ENCODE data around the gene FBXO15.

FBXO15 gene

DNA sequence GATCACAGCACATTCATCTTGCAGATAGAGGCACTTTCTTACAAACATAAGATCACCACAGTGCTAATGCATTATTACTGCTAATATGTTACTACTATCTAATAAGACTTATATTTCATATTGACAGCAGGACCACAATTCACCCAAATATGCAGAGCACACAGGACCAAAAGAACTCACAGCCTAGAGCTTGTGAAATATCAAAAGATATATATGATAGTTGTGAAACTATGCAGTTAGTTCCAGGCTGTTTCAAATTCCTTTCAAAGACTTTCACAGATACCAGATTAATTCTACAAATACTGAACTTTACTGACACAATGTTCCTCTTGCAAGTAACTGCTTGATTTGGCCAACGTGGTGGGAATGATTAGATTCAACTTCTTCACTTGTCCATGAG, 23.0 kb downstream of the FBXO15 start:
- TF ChIP-seq FOXM1 (IDR thresholded peaks at IDR 0.05; ENCODE audit: borderline replicate concordance, low read depth) (no peak), YY1 (IDR thresholded peaks at IDR 0.05; ENCODE audit: low read depth) (no peak), RAD21 (IDR thresholded peaks at IDR 0.05; ENCODE audit: low read depth) (no peak), NFIC (IDR thresholded peaks at IDR 0.05) (no peak), TCF12 (IDR thresholded peaks at IDR 0.05; ENCODE audit: low read depth) (no peak), TEAD4 (IDR thresholded peaks at IDR 0.05) (no peak), TAF1 (IDR thresholded peaks at IDR 0.05; ENCODE audit: low read depth) (no peak)
- TF ChIP-seq, protein P1, sequence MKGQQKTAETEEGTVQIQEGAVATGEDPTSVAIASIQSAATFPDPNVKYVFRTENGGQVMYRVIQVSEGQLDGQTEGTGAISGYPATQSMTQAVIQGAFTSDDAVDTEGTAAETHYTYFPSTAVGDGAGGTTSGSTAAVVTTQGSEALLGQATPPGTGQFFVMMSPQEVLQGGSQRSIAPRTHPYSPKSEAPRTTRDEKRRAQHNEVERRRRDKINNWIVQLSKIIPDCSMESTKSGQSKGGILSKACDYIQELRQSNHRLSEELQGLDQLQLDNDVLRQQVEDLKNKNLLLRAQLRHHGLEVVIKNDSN (IDR thresholded peaks at IDR 0.05) = no peak

DNA sequence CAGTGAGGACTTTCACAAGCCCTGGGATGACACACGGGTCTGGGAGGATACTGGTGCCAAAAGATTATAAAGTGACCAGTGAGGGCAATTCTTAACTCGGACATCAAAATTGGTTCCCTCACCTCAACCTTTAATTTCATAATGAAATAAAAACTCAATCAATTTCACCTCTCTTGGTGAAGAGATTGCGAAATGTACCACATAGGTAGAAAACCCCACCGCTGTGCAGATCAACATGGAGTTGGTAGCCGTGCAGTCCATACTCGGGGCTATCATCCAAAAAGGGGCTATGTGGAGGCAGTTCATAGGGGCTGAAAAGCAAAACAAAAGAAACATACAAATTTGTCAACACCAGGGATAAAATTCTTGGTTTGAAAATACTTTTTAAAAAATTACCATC, 24.4 kb downstream of the FBXO15 start:
- peak; percentile 8; the same call in 1 of the 2 replicates for TF ChIP-seq CEBPB (IDR thresholded peaks at IDR 0.05)
- TF ChIP-seq CREB1 (IDR thresholded peaks at IDR 0.05; ENCODE audit: low read depth) = no peak

DNA sequence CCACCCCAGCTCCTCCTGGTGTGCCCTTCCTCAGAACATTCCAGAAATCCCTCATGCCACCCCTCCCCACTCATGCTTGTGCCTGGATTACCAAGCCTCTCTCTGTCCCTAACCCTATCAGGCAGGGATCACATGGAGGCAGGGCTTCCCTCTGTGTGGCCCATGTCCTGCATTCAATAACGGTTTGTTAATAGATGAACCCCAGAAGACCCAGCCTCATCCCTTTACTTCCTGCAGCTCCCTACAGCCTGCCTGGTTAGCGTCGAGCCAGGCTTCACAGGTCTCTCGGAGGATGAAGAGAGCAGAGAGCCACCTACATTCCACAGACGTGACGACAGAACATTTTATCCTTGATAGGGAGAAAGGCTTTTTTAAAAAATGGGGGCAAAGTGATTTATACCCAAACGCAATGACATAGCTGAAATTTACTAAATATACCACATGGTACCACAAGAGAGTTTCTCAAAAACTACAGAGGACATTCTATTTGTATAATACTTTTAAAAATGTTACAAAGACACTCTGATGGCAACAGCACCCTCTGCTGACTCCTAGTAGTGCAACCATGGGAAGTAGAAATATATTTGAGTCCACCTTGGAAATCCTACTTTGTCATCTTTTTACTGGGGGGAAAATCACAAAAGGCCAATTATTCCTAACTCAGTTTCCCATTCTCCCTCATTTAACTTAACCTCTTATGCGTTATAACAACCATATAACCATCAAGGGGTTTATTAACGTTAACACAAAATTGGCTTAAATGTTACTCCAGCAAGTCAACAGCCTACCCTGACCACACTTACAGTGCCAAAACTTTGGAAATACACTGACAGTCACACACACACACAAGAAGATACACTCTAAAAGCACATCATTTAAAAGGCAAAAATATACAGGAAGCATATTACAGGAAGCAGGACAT, 30.7 kb downstream of the FBXO15 start:
- TF ChIP-seq RAD21 (IDR thresholded peaks at IDR 0.05; ENCODE audit: low read depth) (peak; percentile 69), NFIC (IDR thresholded peaks at IDR 0.05) (no peak)

DNA sequence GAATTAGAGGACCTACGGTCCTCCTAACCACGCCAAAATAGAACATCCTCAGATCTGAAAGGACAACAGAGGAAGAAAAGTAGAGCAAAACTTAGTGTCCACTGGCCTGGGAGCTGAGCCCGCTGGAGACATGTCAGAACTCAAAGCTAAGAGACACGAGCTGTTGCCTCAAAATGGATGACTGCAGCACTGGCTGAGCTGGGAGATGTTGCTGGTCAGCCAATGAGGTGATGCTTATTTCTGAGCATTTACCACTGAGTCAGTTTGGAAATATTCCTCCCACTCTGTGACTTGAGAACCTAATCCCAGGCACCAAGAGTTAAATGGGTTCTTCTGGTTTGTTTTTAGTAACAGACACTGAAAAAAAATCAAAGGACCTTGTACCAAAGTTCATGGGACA, 32.6 kb downstream of the FBXO15 start:
- TF ChIP-seq, protein P2, sequence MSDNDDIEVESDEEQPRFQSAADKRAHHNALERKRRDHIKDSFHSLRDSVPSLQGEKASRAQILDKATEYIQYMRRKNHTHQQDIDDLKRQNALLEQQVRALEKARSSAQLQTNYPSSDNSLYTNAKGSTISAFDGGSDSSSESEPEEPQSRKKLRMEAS (IDR thresholded peaks at IDR 0.05) = no peak

DNA sequence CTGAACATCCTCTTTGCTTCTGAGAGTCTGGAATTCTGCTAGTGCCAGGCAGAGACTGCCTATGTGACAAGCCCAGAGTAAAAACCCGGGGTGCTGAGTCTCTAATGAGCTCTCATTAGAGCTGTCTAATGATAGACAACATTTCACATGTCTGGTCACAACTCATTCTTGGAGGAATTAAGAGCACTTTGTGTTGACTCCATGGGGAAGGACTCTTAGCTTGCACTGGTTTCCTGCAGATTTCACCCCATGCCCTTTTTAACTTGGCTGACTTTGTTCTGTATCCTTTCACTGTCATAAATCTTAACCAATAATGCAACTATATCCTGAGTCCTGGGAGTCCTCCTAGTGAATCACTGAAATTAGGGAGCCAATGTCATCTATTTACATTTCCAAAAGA, 33.5 kb downstream of the FBXO15 start:
- no peak for TF ChIP-seq TEAD4 (IDR thresholded peaks at IDR 0.05)
- TF ChIP-seq FOXM1 (IDR thresholded peaks at IDR 0.05; ENCODE audit: borderline replicate concordance, low read depth) = no peak
- TF ChIP-seq CREB1 (IDR thresholded peaks at IDR 0.05; ENCODE audit: low read depth) = no peak
- TF ChIP-seq ZBTB7A (IDR thresholded peaks at IDR 0.05; ENCODE audit: low read depth) = no peak
- TF ChIP-seq YY1 (IDR thresholded peaks at IDR 0.05; ENCODE audit: low read depth) = no peak
- no peak for TF ChIP-seq EP300 (IDR thresholded peaks at IDR 0.05; ENCODE audit: borderline replicate concordance)
- TF ChIP-seq CEBPB (IDR thresholded peaks at IDR 0.05) = no peak
- TF ChIP-seq, protein P2 (IDR thresholded peaks at IDR 0.05) = no peak
- no peak for TF ChIP-seq TAF1 (IDR thresholded peaks at IDR 0.05; ENCODE audit: low read depth)
- TF ChIP-seq, protein P1 (IDR thresholded peaks at IDR 0.05) = no peak
- TF ChIP-seq NFIC (IDR thresholded peaks at IDR 0.05) = no peak

DNA sequence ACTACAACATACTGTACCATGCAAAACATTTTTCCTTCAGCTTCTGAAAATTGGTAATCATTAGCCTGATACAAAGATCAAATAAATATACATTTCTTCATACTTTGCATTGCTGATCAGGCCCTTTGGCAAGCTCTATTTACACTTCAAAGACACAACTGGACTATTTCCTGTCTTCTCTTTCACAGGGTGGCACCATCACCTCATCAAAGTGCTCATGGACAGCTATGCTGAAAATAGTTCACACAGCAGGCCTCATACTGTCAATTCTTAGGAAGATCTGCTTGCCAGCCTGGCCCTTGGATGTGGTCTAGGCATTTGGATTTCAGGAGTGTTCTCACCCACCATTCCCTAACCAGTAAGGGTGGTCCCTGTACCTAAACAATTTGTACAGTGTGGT, 33.9 kb downstream of the FBXO15 start:
- TF ChIP-seq FOXM1 (IDR thresholded peaks at IDR 0.05; ENCODE audit: borderline replicate concordance, low read depth) (no peak), EP300 (IDR thresholded peaks at IDR 0.05; ENCODE audit: borderline replicate concordance) (no peak), RAD21 (IDR thresholded peaks at IDR 0.05; ENCODE audit: low read depth) (no peak), TAF1 (IDR thresholded peaks at IDR 0.05; ENCODE audit: low read depth) (no peak), TEAD4 (IDR thresholded peaks at IDR 0.05) (no peak), EGR1 (IDR thresholded peaks at IDR 0.05) (no peak), CREB1 (IDR thresholded peaks at IDR 0.05; ENCODE audit: low read depth) (no peak), NFIC (IDR thresholded peaks at IDR 0.05) (no peak), TCF12 (IDR thresholded peaks at IDR 0.05; ENCODE audit: low read depth) (no peak)
- TF ChIP-seq, protein P2 (IDR thresholded peaks at IDR 0.05) = no peak

DNA sequence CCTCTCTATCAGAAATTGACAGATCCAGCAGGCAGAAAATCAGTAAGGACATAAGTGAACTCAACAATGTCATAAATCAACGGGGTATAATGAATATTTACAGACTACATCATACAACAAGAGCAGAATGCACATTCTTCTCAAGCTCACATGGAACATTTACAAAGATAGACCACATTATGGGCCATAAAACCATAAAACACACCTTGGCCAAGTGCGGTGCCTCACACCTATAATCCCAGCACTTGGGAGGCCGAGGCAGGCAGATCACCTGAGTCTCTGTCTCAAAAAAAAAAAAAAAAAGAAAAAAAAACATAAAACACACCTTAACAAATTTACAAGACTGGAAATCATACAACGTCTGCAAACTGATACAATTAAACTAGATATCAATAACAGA, 36.7 kb downstream of the FBXO15 start:
- TF ChIP-seq, protein P2 (IDR thresholded peaks at IDR 0.05) = no peak
- TF ChIP-seq NFIC (IDR thresholded peaks at IDR 0.05) (no peak), CREB1 (IDR thresholded peaks at IDR 0.05; ENCODE audit: low read depth) (no peak), FOXM1 (IDR thresholded peaks at IDR 0.05; ENCODE audit: borderline replicate concordance, low read depth) (no peak), EP300 (IDR thresholded peaks at IDR 0.05; ENCODE audit: borderline replicate concordance) (no peak), YY1 (IDR thresholded peaks at IDR 0.05; ENCODE audit: low read depth) (no peak), TCF12 (IDR thresholded peaks at IDR 0.05; ENCODE audit: low read depth) (no peak), TEAD4 (IDR thresholded peaks at IDR 0.05) (no peak), ZBTB7A (IDR thresholded peaks at IDR 0.05; ENCODE audit: low read depth) (no peak), TAF1 (IDR thresholded peaks at IDR 0.05; ENCODE audit: low read depth) (no peak), RAD21 (IDR thresholded peaks at IDR 0.05; ENCODE audit: low read depth) (no peak)
- TF ChIP-seq, protein P1 (IDR thresholded peaks at IDR 0.05) = no peak

DNA sequence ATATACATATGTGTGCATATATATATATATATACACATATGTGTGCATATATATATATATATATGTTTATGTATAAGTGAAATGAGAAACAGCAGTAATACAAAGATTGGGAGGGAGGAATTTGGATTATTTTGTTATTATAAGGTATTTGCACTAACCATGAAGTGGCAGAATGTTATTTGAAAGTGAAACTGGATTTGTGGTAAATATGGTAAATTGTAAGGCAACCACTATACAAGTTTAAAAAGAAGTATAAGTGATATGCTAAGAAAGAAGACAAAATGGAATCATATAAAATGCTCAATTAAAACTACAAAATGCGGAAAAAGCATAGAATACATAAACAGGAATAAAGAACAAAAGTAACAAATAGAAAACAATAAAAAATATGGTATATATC, 37.5 kb downstream of the FBXO15 start:
- TF ChIP-seq CREB1 (IDR thresholded peaks at IDR 0.05; ENCODE audit: low read depth) = no peak
- no peak for TF ChIP-seq EGR1 (IDR thresholded peaks at IDR 0.05)
- TF ChIP-seq, protein P3, sequence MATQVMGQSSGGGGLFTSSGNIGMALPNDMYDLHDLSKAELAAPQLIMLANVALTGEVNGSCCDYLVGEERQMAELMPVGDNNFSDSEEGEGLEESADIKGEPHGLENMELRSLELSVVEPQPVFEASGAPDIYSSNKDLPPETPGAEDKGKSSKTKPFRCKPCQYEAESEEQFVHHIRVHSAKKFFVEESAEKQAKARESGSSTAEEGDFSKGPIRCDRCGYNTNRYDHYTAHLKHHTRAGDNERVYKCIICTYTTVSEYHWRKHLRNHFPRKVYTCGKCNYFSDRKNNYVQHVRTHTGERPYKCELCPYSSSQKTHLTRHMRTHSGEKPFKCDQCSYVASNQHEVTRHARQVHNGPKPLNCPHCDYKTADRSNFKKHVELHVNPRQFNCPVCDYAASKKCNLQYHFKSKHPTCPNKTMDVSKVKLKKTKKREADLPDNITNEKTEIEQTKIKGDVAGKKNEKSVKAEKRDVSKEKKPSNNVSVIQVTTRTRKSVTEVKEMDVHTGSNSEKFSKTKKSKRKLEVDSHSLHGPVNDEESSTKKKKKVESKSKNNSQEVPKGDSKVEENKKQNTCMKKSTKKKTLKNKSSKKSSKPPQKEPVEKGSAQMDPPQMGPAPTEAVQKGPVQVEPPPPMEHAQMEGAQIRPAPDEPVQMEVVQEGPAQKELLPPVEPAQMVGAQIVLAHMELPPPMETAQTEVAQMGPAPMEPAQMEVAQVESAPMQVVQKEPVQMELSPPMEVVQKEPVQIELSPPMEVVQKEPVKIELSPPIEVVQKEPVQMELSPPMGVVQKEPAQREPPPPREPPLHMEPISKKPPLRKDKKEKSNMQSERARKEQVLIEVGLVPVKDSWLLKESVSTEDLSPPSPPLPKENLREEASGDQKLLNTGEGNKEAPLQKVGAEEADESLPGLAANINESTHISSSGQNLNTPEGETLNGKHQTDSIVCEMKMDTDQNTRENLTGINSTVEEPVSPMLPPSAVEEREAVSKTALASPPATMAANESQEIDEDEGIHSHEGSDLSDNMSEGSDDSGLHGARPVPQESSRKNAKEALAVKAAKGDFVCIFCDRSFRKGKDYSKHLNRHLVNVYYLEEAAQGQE (IDR thresholded peaks at IDR 0.05; ENCODE audit: low read depth) = no peak
- no peak for TF ChIP-seq ZBTB7A (IDR thresholded peaks at IDR 0.05; ENCODE audit: low read depth)
- TF ChIP-seq TEAD4 (IDR thresholded peaks at IDR 0.05) = no peak
- TF ChIP-seq TAF1 (IDR thresholded peaks at IDR 0.05; ENCODE audit: low read depth) = no peak
- no peak for TF ChIP-seq FOXM1 (IDR thresholded peaks at IDR 0.05; ENCODE audit: borderline replicate concordance, low read depth)
